Natural killer cell (primary cell): ENCODE results near the gene IYD. TPM values are rescaled to one million over a fixed set of nuclear protein-coding genes. Genes with fewer than 3 reads are reported as not detected.

Experiments
- ATAC-seq, 3 donors: fragments of 150-1000 bp in 2 of 3; fragments of 200-7000 bp in 1 of 3; cut with Tn5 transposase; 1 replicate in 1 of 3; 2 replicates in 2 of 3; pipeline ENCODE4 v1.10.0; 2021; ENCODE audit warnings: mild to moderate bottlenecking in 2 of 3, moderate library complexity in 2 of 3
- DNase-seq, 2 donors: peaks; one replicate each; pipeline versions ENCODE4 v3.0.0 to v3.0.0-alpha.2; 2013 to 2021; ENCODE audit warnings: mixed read lengths in 1 of 2
- H3K27ac ChIP-seq: one replicate; pipeline ENCODE4 v1.5.1; 2013; ENCODE audit warnings: mild to moderate bottlenecking, low read length
- H3K27me3 ChIP-seq: one replicate; pipeline ENCODE4 v1.6.1; 2013; ENCODE audit warnings: low read length; ENCODE audit not compliant: control insufficient read depth, insufficient read depth
- H3K36me3 ChIP-seq: one replicate; pipeline ENCODE4 v1.6.1; 2013; ENCODE audit warnings: low read length; ENCODE audit not compliant: control insufficient read depth, insufficient read depth
- H3K4me1 ChIP-seq: one replicate; pipeline ENCODE4 v1.6.1; 2013; ENCODE audit warnings: low read length; ENCODE audit not compliant: control insufficient read depth, insufficient read depth
- H3K4me3 ChIP-seq: one replicate; pipeline ENCODE4 v1.5.1; 2013; ENCODE audit warnings: low read length
- H3K9me3 ChIP-seq: one replicate; pipeline ENCODE4 v1.6.1; 2013; ENCODE audit warnings: low read length; ENCODE audit not compliant: control insufficient read depth, insufficient read depth
- H3K27ac Mint-ChIP-seq, 2 donors: one replicate each; pipeline ENCODE4 v1.8.0; 2022; ENCODE audit warnings: mild to moderate bottlenecking in 2 of 2, mixed read lengths in 2 of 2, moderate library complexity in 1 of 2
- H3K27me3 Mint-ChIP-seq, 2 donors: one replicate each; pipeline ENCODE4 v1.8.0; 2022; ENCODE audit warnings: low read depth in 2 of 2, mixed read lengths in 2 of 2
- H3K36me3 Mint-ChIP-seq: one replicate; pipeline ENCODE4 v1.8.0; 2022; ENCODE audit warnings: mixed read lengths
- H3K4me1 Mint-ChIP-seq, 2 donors: one replicate each; pipeline ENCODE4 v1.8.0; 2022; ENCODE audit warnings: mixed read lengths in 2 of 2
- H3K4me3 Mint-ChIP-seq: one replicate; pipeline ENCODE4 v1.8.0; 2022; ENCODE audit warnings: mild to moderate bottlenecking, moderate library complexity, mixed read lengths
- H3K9me3 Mint-ChIP-seq, 2 donors: one replicate each; pipeline ENCODE4 v1.8.0; 2022; ENCODE audit warnings: mixed read lengths in 2 of 2
- WGBS: methylation state at CpG from one replicate; pipeline ENCODE4 v1.1.7; 2013; ENCODE audit warnings: missing lambda C conversion rate; ENCODE audit not compliant: insufficient coverage; 5-methylcytosine and 5-hydroxymethylcytosine counted together
- intact Hi-C: fragments of 100-400 bp; cut with micrococcal nuclease; formaldehyde crosslinking; loops from one replicate; pipeline ENCODE4 v1.14.2; 2022
- total RNA-seq, 4 donors: library from RNA; stranded (reverse); fragments of 120-200 nt in 1 of 4; gene quantifications; one replicate each; pipeline versions ENCODE4 v1.2.3 to v1.2.4, GENCODE V29; 2013 to 2022
- TF ChIP-seq, protein P1 (sequence below): fragments of 200-600 bp; IDR thresholded peaks from one replicate; pipeline ENCODE4 v1.8.0; 2022; ENCODE audit warnings: antibody characterized with exemption

The IYD gene
- total RNA-seq, 3 donors from 2014 or later (not counting 1 experiment from before 2014, with no cell fraction given) = not detected

DNA sequence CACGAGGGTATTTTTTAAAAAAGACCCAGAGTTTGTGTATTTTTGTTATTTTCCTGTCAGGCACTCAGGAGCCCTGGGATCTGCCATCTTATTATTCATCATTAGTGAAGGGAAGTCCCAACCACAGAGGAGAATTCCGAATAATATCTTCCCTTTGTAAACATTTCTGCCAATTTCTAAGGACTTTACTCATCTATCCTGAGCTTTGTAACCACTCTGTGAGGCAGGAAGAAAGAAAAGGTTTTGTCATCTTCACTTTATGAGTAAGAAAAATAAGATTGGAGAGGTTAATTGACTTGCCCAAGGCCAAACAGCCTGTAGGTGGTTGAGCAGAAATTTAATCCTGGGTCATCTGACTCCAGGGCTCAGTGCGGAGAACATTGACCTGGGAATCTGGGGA lies 23.0 kb upstream of the IYD start:
- H3K9me3 ChIP-seq = no peaks in the 10 kb centered on the region
- DNase-seq = no peak
- ATAC-seq = no peak
- intact Hi-C loops = no loop called here
- no peaks in the 10 kb centered on the region for H3K4me1 ChIP-seq
- no peak overlapping the region for H3K4me3 ChIP-seq
- H3K4me3 Mint-ChIP-seq = no peak overlapping the region
- no peak overlapping the region for H3K27ac Mint-ChIP-seq
- peaks cover 9 to 11% of the 10 kb centered on the region in 2 donors for H3K27me3 Mint-ChIP-seq
- no peaks in the 10 kb centered on the region for H3K4me1 Mint-ChIP-seq
- WGBS = 85% methylated on average over 3 of the region's 3 CpGs
- TF ChIP-seq, protein P1, sequence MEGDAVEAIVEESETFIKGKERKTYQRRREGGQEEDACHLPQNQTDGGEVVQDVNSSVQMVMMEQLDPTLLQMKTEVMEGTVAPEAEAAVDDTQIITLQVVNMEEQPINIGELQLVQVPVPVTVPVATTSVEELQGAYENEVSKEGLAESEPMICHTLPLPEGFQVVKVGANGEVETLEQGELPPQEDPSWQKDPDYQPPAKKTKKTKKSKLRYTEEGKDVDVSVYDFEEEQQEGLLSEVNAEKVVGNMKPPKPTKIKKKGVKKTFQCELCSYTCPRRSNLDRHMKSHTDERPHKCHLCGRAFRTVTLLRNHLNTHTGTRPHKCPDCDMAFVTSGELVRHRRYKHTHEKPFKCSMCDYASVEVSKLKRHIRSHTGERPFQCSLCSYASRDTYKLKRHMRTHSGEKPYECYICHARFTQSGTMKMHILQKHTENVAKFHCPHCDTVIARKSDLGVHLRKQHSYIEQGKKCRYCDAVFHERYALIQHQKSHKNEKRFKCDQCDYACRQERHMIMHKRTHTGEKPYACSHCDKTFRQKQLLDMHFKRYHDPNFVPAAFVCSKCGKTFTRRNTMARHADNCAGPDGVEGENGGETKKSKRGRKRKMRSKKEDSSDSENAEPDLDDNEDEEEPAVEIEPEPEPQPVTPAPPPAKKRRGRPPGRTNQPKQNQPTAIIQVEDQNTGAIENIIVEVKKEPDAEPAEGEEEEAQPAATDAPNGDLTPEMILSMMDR = no peak
- no peaks in the 10 kb centered on the region for H3K27me3 ChIP-seq
- H3K36me3 ChIP-seq = no peaks in the 10 kb centered on the region
- H3K27ac ChIP-seq = no peak overlapping the region
- H3K36me3 Mint-ChIP-seq = no peaks in the 10 kb centered on the region
- no peaks in the 10 kb centered on the region for H3K9me3 Mint-ChIP-seq

DNA sequence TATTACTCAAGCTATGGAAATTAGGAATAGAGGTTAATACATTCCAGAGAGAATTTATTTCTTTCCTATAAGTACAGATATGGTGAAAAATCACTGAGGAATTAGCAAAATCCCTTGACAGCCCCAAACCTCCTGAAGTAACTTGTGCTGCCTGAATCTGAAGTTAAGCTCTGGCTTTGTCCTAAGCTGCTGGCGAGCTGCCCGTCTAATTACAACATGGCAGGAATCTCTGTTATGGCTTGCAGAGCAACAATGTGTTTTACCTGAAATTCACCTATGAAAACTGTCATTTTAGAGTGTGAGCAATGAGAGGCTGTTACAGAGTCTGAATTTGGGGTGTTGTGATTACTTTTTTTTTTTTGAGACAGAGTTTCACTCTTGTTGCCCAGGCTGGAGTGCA lies 22.5 kb upstream of the IYD start:
- 89% methylated on average over 2 of the region's 2 CpGs for WGBS
- no peaks in the 10 kb centered on the region for H3K27me3 ChIP-seq
- Mint-ChIP-seq H3K27ac (no peak overlapping the region), H3K4me3 (no peak overlapping the region), H3K4me1 (no peaks in the 10 kb centered on the region), H3K9me3 (no peaks in the 10 kb centered on the region), H3K27me3 (peaks cover 3 to 7% of the 10 kb centered on the region in 2 donors), H3K36me3 (no peaks in the 10 kb centered on the region)
- H3K9me3 ChIP-seq = no peaks in the 10 kb centered on the region
- no peak overlapping the region for H3K4me3 ChIP-seq
- no peaks in the 10 kb centered on the region for H3K36me3 ChIP-seq
- TF ChIP-seq, protein P1 = no peak
- DNase-seq (no peak), ATAC-seq (no peak)
- H3K27ac ChIP-seq = no peak overlapping the region
- intact Hi-C loops = no loop called here
- H3K4me1 ChIP-seq = no peaks in the 10 kb centered on the region

DNA sequence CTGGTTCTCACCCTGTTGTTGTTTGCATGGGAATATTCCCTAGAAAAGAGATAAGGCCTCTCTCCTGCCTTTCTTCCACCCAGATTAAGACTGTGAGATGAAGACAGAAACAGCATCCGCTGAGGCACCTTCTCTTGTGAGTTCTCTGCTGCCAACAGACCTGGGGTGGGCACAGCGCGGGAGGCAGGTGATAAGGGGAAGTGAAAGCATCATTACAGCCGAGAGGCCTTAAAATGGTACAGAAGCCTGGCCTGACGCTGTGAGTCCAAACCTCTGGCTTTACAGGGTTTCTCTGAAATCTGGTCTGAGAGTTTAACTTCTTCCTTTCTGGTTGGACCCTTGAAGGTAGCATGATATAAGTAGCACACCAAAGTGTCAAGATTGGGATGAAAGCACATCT lies 21.0 kb upstream of the IYD start:
- Histone ChIP-seq H3K27ac (no peak overlapping the region), H3K27me3 (no peaks in the 10 kb centered on the region), H3K4me1 (no peaks in the 10 kb centered on the region), H3K9me3 (no peaks in the 10 kb centered on the region), H3K4me3 (no peak overlapping the region), H3K36me3 (no peaks in the 10 kb centered on the region)
- Mint-ChIP-seq H3K27me3 (peaks cover 0 to 5% of the 10 kb centered on the region in 2 donors), H3K36me3 (no peaks in the 10 kb centered on the region), H3K27ac (no peak overlapping the region), H3K4me3 (no peak overlapping the region), H3K4me1 (no peaks in the 10 kb centered on the region), H3K9me3 (no peaks in the 10 kb centered on the region)
- ATAC-seq = no peak
- 46% methylated on average over 5 of the region's 5 CpGs for WGBS
- no peak for DNase-seq
- intact Hi-C loops = no loop called here
- TF ChIP-seq, protein P1 = no peak

DNA sequence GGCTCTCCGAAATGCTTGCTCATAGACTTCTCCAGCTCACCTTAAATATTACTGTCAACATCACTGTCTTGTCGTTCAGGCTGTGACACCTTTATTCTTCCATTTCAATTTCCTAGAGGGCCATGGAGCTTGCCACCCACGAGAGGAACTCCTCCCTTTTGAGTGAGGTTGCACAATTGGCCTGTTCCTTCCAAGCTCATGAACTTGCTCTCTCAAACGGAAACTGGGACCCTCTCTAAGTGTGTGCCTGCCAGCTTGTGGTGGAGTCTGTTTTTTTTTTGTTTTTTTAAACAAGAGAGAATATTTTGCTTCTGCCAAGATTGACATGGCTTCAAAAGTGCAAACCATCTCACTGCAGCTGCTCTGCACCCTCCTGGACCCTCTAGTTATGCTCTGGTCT lies 19.3 kb upstream of the IYD start:
- H3K4me3 Mint-ChIP-seq = no peak overlapping the region
- peaks cover 0 to 3% of the 10 kb centered on the region in 2 donors for H3K27me3 Mint-ChIP-seq
- H3K9me3 Mint-ChIP-seq = no peaks in the 10 kb centered on the region
- ATAC-seq = no peak
- intact Hi-C loops = no loop called here
- H3K4me1 ChIP-seq = no peaks in the 10 kb centered on the region
- H3K4me3 ChIP-seq = no peak overlapping the region
- no peaks in the 10 kb centered on the region for H3K36me3 ChIP-seq
- H3K27ac Mint-ChIP-seq = no peak overlapping the region
- no peak overlapping the region for H3K27ac ChIP-seq
- TF ChIP-seq, protein P1 = no peak
- no peak for DNase-seq
- no peaks in the 10 kb centered on the region for H3K27me3 ChIP-seq
- no peaks in the 10 kb centered on the region for H3K36me3 Mint-ChIP-seq
- H3K9me3 ChIP-seq = no peaks in the 10 kb centered on the region
- no peaks in the 10 kb centered on the region for H3K4me1 Mint-ChIP-seq
- WGBS = 38% methylated on average over 4 of the region's 4 CpGs
